ENCODE results near the gene COX6A2.

GRCh38 chr16:31409433-31409832 is 18.7 kb downstream of the COX6A2 start:
- TF ChIP-seq POLR2AphosphoS5 (IDR thresholded peaks at IDR 0.05; ENCODE audit: insufficient read depth, low read depth, low read length) (no peak), CTCF (IDR thresholded peaks at IDR 0.05; ENCODE audit: extremely low read depth in 1 of 2, insufficient read depth in 1 of 2, low read depth in 1 of 2, low read length in 2 of 2) (no peak)
